K562 (cell line): Measurements from ENCODE around the gene PRICKLE3. TPM values are rescaled to one million over a fixed set of nuclear protein-coding genes. Genes with fewer than 3 reads are reported as not detected.

ENCODE experiments used
- ATAC-seq: fragments of 200-7000 bp; cut with Tn5 transposase; 3 replicates; pipeline ENCODE4 v1.9.1; 2020; ENCODE audit warnings: moderate library complexity
- BruUV-seq: library from RNA; stranded (reverse); fragments of 400-500 nt; replicated peaks from 2 replicates; lab custom pipeline; 2021; lab: Mats Ljungman, UMichigan
- CTCF ChIA-PET: fragments of 300-600 bp; formaldehyde crosslinking; extraction: SDS; loops from one replicate; lab custom pipeline; 2021; ENCODE audit warnings: low intra/inter-chr PET ratio; lab: Yijun Ruan, JAX
- POLR2A ChIA-PET: fragments of 300-600, 350-650 bp; sonication (Branson Sonifier 250); formaldehyde crosslinking; extraction: SDS; loops from one replicate; lab custom pipeline; 2021; ENCODE audit warnings: antibody characterized with exemption, inconsistent platforms; lab: Yijun Ruan, JAX
- DNase-seq, 4 experiments: peaks; one replicate each; pipeline versions ENCODE4 v3.0.0 to v3.0.0-alpha.2; 2011 to 2018; ENCODE audit warnings: low spot score in 3 of 4, mixed read lengths in 3 of 4; ENCODE audit errors: extremely low read depth in 1 of 4
- FAIRE-seq: peaks from 2 replicates; lab custom pipeline; 2011; peaks lifted over from hg19 to GRCh38; lab: Jason Lieb, UNC
- H2AFZ ChIP-seq: 2 replicates; pipeline ENCODE4 v1.6.0; 2011; ENCODE audit warnings: low read depth, low read length, control low read depth, inconsistent platforms
- H3K27ac ChIP-seq: fragments of 200-600 bp; 3 replicates; pipeline ENCODE4 v1.8.0; 2011; ENCODE audit warnings: low read depth, mild to moderate bottlenecking, control low read depth, inconsistent platforms, low read length, moderate library complexity, mixed read lengths; ENCODE audit errors: extremely low read depth
- H3K27me3 ChIP-seq, 2 experiments: fragments of 300-600 bp in 1 of 2; 2 replicates in 1 of 2; 3 replicates in 1 of 2; pipeline versions ENCODE4 v1.6.0 to v1.8.0; 2011; ENCODE audit warnings: inconsistent platforms in 2 of 2, low read length in 2 of 2, mild to moderate bottlenecking in 1 of 2, mixed read lengths in 1 of 2, moderate library complexity in 1 of 2; ENCODE audit not compliant: control insufficient read depth in 2 of 2, insufficient read depth in 2 of 2
- H3K36me3 ChIP-seq: fragments of 300-600 bp; 3 replicates; pipeline ENCODE4 v1.8.0; 2011; ENCODE audit warnings: mild to moderate bottlenecking, low read length, inconsistent platforms; ENCODE audit not compliant: control insufficient read depth, insufficient read depth
- H3K4me1 ChIP-seq, 2 experiments: fragments of 200-600 bp in 1 of 2; replicated peaks in 1 of 2; 2 replicates in 1 of 2; 3 replicates in 1 of 2; pipeline versions ENCODE4 v1.5.1 to v1.8.0; 2011; ENCODE audit warnings: inconsistent platforms in 2 of 2, low read length in 2 of 2, mild to moderate bottlenecking in 1 of 2, mixed read lengths in 1 of 2, moderate library complexity in 1 of 2; ENCODE audit not compliant: control insufficient read depth in 2 of 2, insufficient read depth in 2 of 2
- H3K4me2 ChIP-seq: 2 replicates; pipeline ENCODE4 v1.6.1; 2011; ENCODE audit warnings: low read length, control low read depth, inconsistent platforms, mixed read lengths; ENCODE audit not compliant: insufficient read depth
- H3K4me3 ChIP-seq: fragments of 200-600 bp; sonication (generic), shearing (Covaris generic); 2 replicates; pipeline ENCODE4 v1.5.1; 2016; ENCODE audit warnings: control low read depth, inconsistent platforms
- H3K79me2 ChIP-seq: fragments of 200-600 bp; 3 replicates; pipeline ENCODE4 v1.8.0; 2011; ENCODE audit warnings: low read length, inconsistent platforms; ENCODE audit not compliant: control insufficient read depth, insufficient read depth
- H3K9ac ChIP-seq, 2 experiments: 2 replicates each; pipeline versions ENCODE4 v1.6.0 to v1.6.1; 2011; ENCODE audit warnings: low read depth in 2 of 2, low read length in 2 of 2, control low read depth in 1 of 2, inconsistent platforms in 1 of 2, mild to moderate bottlenecking in 1 of 2, mixed read lengths in 1 of 2; ENCODE audit not compliant: insufficient read depth in 1 of 2
- H3K9me1 ChIP-seq: one replicate; pipeline ENCODE4 v1.6.0; 2011; ENCODE audit warnings: inconsistent platforms, mild to moderate bottlenecking, low read length, moderate library complexity; ENCODE audit not compliant: control insufficient read depth, insufficient read depth
- H3K9me3 ChIP-seq: replicated peaks from 2 replicates; pipeline ENCODE4 v1.5.1; 2011; ENCODE audit warnings: low read depth, low read length, inconsistent platforms; ENCODE audit not compliant: control insufficient read depth, insufficient read depth
- H4K20me1 ChIP-seq: replicated peaks from 2 replicates; pipeline ENCODE4 v1.6.1; 2011; ENCODE audit warnings: low read length, inconsistent platforms, mixed read lengths; ENCODE audit not compliant: control insufficient read depth, insufficient read depth
- CHD1 ChIP-seq: fragments of 200-600 bp; sonication (generic); IDR thresholded peaks from one replicate; pipeline ENCODE4 v1.6.1; 2012; ENCODE audit warnings: mild to moderate bottlenecking, moderate library complexity, low read length, inconsistent platforms
- ESRRA ChIP-seq: fragments of 450-650 bp; IDR thresholded peaks from 2 replicates; pipeline ENCODE4 v1.6.1; 2014; ENCODE audit warnings: low read depth, mild to moderate bottlenecking, moderate library complexity, borderline replicate concordance
- GATA2 ChIP-seq: sonication (generic); formaldehyde crosslinking; IDR thresholded peaks from 2 replicates; pipeline ENCODE4 v1.4.0; 2020; ENCODE audit warnings: mild to moderate bottlenecking, missing genetic modification reagents
- HMG20A ChIP-seq: fragments of 450-650 bp; formaldehyde crosslinking; conservative IDR thresholded peaks from 2 replicates; pipeline ENCODE4 v1.4.0; 2020; ENCODE audit warnings: mild to moderate bottlenecking, mixed read lengths
- NCOA4 ChIP-seq: fragments of 450-650 bp; IDR thresholded peaks from 2 replicates; pipeline ENCODE4 v1.6.1; 2018; ENCODE audit warnings: mild to moderate bottlenecking; ENCODE audit not compliant: partially characterized antibody
- POLR2G ChIP-seq: fragments of 200-400 bp; formaldehyde crosslinking; IDR thresholded peaks from 2 replicates; pipeline ENCODE4 v1.6.1; 2017; ENCODE audit warnings: low read depth, mild to moderate bottlenecking, antibody characterized with exemption, low read length, moderate library complexity
- SAFB ChIP-seq: fragments of 200-400 bp; formaldehyde crosslinking; IDR thresholded peaks from 2 replicates; pipeline ENCODE4 v1.6.1; 2017; ENCODE audit warnings: low read depth, low read length, borderline replicate concordance
- STAG1 ChIP-seq: sonication (generic); formaldehyde crosslinking; IDR thresholded peaks from 2 replicates; pipeline ENCODE4 v1.5.0; 2020; ENCODE audit warnings: missing genetic modification reagents, borderline replicate concordance
- TBP ChIP-seq: optimal IDR thresholded peaks from 2 replicates; pipeline ENCODE3; 2011; ENCODE audit warnings: low read depth, low read length, improper control_type of control experiment
- TEAD1 ChIP-seq, 2 experiments: fragments of 450-650 bp in 1 of 2; sonication (generic) in 1 of 2; formaldehyde crosslinking; IDR thresholded peaks; 2 replicates each; pipeline versions ENCODE4 v1.4.0 to v1.8.0; 2020 to 2022; ENCODE audit warnings: mild to moderate bottlenecking in 2 of 2, missing genetic modification reagents in 1 of 2
- ZNF197 ChIP-seq: fragments of 200-800 bp; sonication (Bioruptor generic); IDR thresholded peaks from 2 replicates; pipeline ENCODE4 v1.6.1; 2016; ENCODE audit warnings: low read depth, missing genetic modification characterization, missing compliant biosample characterization
- ZNF24 ChIP-seq: fragments of 450-650 bp; IDR thresholded peaks from 2 replicates; pipeline ENCODE4 v1.6.1; 2016
- ZNF561 ChIP-seq: fragments of 450-650 bp; formaldehyde crosslinking; conservative IDR thresholded peaks from 2 replicates; pipeline ENCODE4 v1.4.0; 2020; ENCODE audit warnings: mild to moderate bottlenecking, moderate library complexity
- ZZZ3 ChIP-seq: fragments of 450-650 bp; IDR thresholded peaks from 2 replicates; pipeline ENCODE4 v1.6.1; 2016; ENCODE audit warnings: antibody characterized with exemption, mild to moderate bottlenecking, moderate library complexity
- WGBS: fragments of 100-300 bp; shearing (Covaris generic); methylation state at CpG from one replicate; pipeline ENCODE4 v1.1.6; 2016; ENCODE audit warnings: low coverage, mixed read lengths; ENCODE audit not compliant: insufficient coverage; ENCODE audit errors: missing lambda C conversion rate; 5-methylcytosine and 5-hydroxymethylcytosine counted together
- in situ Hi-C: fragments of 300-500 bp; cut with MboI; formaldehyde crosslinking; loops from 4 replicates; pipeline ENCODE4 v1.15.0; 2018; ENCODE audit warnings: inconsistent platforms, mixed read lengths
- intact Hi-C: fragments of 100-400 bp; cut with micrococcal nuclease; formaldehyde crosslinking; loops from 2 replicates; pipeline ENCODE4 v1.14.2; 2022
- polyA plus RNA-seq, 8 experiments: library from polyadenylated mRNA; depleted of rRNA in 4 of 8; stranded (reverse) in 5 of 8; unstranded in 3 of 8; fragments of >200 nt; fragmentation: Nextera tagmentation in 2 of 8; fragmentation: Illumina TruSeq in 1 of 8; extraction: Ambion mirVana in 2 of 8; extraction: Trizol in 1 of 8; gene quantifications; 2 replicates each; pipeline versions ENCODE4 v1.2.1 to v1.2.3, GENCODE V29; 2011 to 2014; ENCODE audit warnings: inconsistent platforms in 1 of 8, missing spikeins in 1 of 8
- total RNA-seq, 7 experiments: library from RNA; depleted of rRNA in 6 of 7; stranded (reverse); fragments of >200 nt in 6 of 7; fragmentation: Illumina TruSeq in 2 of 7; extraction: Trizol in 2 of 7; gene quantifications; 2 replicates each; pipeline versions ENCODE4 v1.2.1 to v1.2.3, GENCODE V29; 2011 to 2021; ENCODE audit warnings: low replicate concordance in 1 of 7
- TF ChIP-seq, protein P1 (sequence below): fragments of 450-650 bp; IDR thresholded peaks from 2 replicates; pipeline ENCODE4 v1.6.1; 2018; ENCODE audit warnings: mild to moderate bottlenecking, low read depth; ENCODE audit not compliant: partially characterized antibody
- TF ChIP-seq, protein P2 (sequence below): fragments of 250-450 bp; sonication (Bioruptor Pico); IDR thresholded peaks from 2 replicates; pipeline ENCODE4 v1.8.0; 2021; ENCODE audit warnings: mild to moderate bottlenecking, moderate library complexity

The PRICKLE3 gene
- total and polyA plus RNA-seq, 9 of the 15 experiments (the other 6 are each of a cell fraction or from before 2014, with no cell fraction given): 1.1 to 44.3 (median 14.0) TPM

DNA sequence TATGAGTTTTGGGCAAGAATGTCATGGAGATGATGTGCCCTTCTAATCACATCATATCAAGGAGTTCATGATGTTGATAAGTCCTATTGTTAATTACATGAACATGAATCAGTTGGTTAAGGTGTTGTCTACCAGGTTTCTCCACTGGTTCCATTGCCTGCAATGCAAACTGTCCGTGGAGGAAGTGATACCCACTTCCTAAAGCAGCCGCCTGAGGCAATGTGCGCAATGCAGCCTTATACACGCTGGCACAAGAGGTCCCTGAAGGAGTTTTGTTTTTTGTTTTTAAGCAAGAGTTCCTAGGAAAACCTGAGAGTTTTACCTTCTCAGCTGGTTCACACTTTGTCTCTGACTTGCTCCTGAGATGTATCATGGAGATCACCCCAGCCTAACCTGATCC, 56.7 kb downstream of the PRICKLE3 start:
- Histone ChIP-seq H3K4me1 (no peaks in the 10 kb centered on the region), H3K27ac (no peak overlapping the region), H3K4me3 (no peak overlapping the region), H3K9me1 (no peaks in the 10 kb centered on the region), H2AFZ (no peak overlapping the region), H4K20me1 (no peaks in the 10 kb centered on the region), H3K27me3 (no peaks in the 10 kb centered on the region), H3K36me3 (peaks cover 10% of the 10 kb centered on the region), H3K9me3 (no peaks in the 10 kb centered on the region; the same call in 1 of the 2 replicates), H3K79me2 (no peaks in the 10 kb centered on the region), H3K4me2 (no peak overlapping the region), H3K9ac (no peak overlapping the region)
- no peak for TF ChIP-seq HMG20A (CRISPR knock-in tag)
- no peak for TF ChIP-seq ZZZ3
- no peak for TF ChIP-seq TBP
- TF ChIP-seq ZNF24: no peak
- TF ChIP-seq SAFB: no peak
- no peak for TF ChIP-seq GATA2 (CRISPR knock-in tag)
- no peak for TF ChIP-seq ZNF197
- no peak for TF ChIP-seq NCOA4
- TF ChIP-seq, protein P1, sequence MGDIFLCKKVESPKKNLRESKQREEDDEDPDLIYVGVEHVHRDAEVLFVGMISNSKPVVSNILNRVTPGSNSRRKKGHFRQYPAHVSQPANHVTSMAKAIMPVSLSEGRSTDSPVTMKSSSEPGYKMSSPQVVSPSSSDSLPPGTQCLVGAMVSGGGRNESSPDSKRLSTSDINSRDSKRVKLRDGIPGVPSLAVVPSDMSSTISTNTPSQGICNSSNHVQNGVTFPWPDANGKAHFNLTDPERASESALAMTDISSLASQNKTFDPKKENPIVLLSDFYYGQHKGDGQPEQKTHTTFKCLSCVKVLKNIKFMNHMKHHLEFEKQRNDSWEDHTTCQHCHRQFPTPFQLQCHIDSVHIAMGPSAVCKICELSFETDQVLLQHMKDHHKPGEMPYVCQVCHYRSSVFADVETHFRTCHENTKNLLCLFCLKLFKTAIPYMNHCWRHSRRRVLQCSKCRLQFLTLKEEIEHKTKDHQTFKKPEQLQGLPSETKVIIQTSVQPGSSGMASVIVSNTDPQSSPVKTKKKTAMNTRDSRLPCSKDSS: no peak
- no peak for TF ChIP-seq ESRRA
- no peak for TF ChIP-seq ZNF561 (CRISPR knock-in tag)
- no peak for TF ChIP-seq STAG1 (CRISPR knock-in tag)
- TF ChIP-seq, protein P2, sequence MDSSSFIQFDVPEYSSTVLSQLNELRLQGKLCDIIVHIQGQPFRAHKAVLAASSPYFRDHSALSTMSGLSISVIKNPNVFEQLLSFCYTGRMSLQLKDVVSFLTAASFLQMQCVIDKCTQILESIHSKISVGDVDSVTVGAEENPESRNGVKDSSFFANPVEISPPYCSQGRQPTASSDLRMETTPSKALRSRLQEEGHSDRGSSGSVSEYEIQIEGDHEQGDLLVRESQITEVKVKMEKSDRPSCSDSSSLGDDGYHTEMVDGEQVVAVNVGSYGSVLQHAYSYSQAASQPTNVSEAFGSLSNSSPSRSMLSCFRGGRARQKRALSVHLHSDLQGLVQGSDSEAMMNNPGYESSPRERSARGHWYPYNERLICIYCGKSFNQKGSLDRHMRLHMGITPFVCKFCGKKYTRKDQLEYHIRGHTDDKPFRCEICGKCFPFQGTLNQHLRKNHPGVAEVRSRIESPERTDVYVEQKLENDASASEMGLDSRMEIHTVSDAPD (CRISPR knock-in tag): no peak
- no peak for TF ChIP-seq POLR2G
- no peak for TF ChIP-seq TEAD1 (CRISPR knock-in tag; IDR thresholded peaks at IDR 0.05)
- no peak for TF ChIP-seq CHD1
- in situ Hi-C loops: no loop called here
- ATAC-seq (no peak), FAIRE-seq (no peak), DNase-seq (no peak)
- intact Hi-C loops: no loop called here
- BruUV-seq: no TSS peak
- POLR2A ChIA-PET: interaction anchor here (1.1 kb wide), 1 partner anchor 50 kb away, joined by 3 read pairs; the partner anchor contains the start of gene WDR45
- CTCF ChIA-PET: no interaction called here
- 91% methylated on average over 4 of the region's 4 CpGs for WGBS
